MCF 10A (cell line): ENCODE measurements around the gene IQSEC1. TPM values are rescaled to one million over a fixed set of nuclear protein-coding genes. Genes with fewer than 3 reads are reported as not detected.

Experiments used
- BruUV-seq: library from RNA; stranded (reverse); fragments of 400-500 nt; replicated peaks from 2 replicates; lab custom pipeline; 2021; lab: Mats Ljungman, UMichigan
- CTCF ChIA-PET: fragments of 300-600 bp; sonication (Branson Sonifier 250); formaldehyde crosslinking; extraction: SDS; loops from one replicate; lab custom pipeline; 2021; ENCODE audit warnings: antibody characterized with exemption, inconsistent platforms; lab: Yijun Ruan, JAX
- POLR2A ChIA-PET: fragments of 300-600, 350-650 bp; sonication (Branson Sonifier 250); formaldehyde crosslinking; extraction: SDS; loops from one replicate; lab custom pipeline; 2020; ENCODE audit warnings: antibody characterized with exemption, inconsistent platforms; lab: Yijun Ruan, JAX
- DNase-seq: peaks from one replicate; pipeline ENCODE4 v3.0.0-alpha.2; 2018; ENCODE audit not compliant: unreplicated experiment
- H3K27ac Mint-ChIP-seq: one replicate; pipeline ENCODE4 v1.8.0; 2022; ENCODE audit warnings: mild to moderate bottlenecking, low read depth, mixed read lengths; ENCODE audit not compliant: unreplicated experiment
- H3K27me3 Mint-ChIP-seq: one replicate; pipeline ENCODE4 v1.8.0; 2022; ENCODE audit warnings: mixed read lengths; ENCODE audit not compliant: insufficient read depth, unreplicated experiment
- H3K36me3 Mint-ChIP-seq: one replicate; pipeline ENCODE4 v1.8.0; 2022; ENCODE audit warnings: mild to moderate bottlenecking, moderate library complexity, mixed read lengths; ENCODE audit not compliant: insufficient read depth, unreplicated experiment
- H3K4me1 Mint-ChIP-seq: one replicate; pipeline ENCODE4 v1.8.0; 2022; ENCODE audit warnings: mixed read lengths; ENCODE audit not compliant: insufficient read depth, unreplicated experiment
- H3K4me3 Mint-ChIP-seq: one replicate; pipeline ENCODE4 v1.8.0; 2022; ENCODE audit warnings: mild to moderate bottlenecking, moderate library complexity, mixed read lengths; ENCODE audit not compliant: unreplicated experiment
- H3K9me3 Mint-ChIP-seq: one replicate; pipeline ENCODE4 v1.8.0; 2022; ENCODE audit warnings: mixed read lengths; ENCODE audit not compliant: unreplicated experiment
- intact Hi-C: fragments of 100-400 bp; cut with micrococcal nuclease; formaldehyde crosslinking; loops from 2 replicates; pipeline ENCODE4 v1.14.1; 2022
- total RNA-seq: library from RNA; stranded (reverse); gene quantifications from 2 replicates; pipeline ENCODE4 v1.2.3, GENCODE V29; 2022
- TF ChIP-seq, protein P1 (sequence below): fragments of 200-600 bp; IDR thresholded peaks from one replicate; pipeline ENCODE4 v1.8.0; 2022; ENCODE audit warnings: antibody characterized with exemption, mild to moderate bottlenecking; ENCODE audit not compliant: unreplicated experiment

The IQSEC1 gene
- total RNA-seq, 1 experiment from 2014 or later, result 18.7 TPM

DNA sequence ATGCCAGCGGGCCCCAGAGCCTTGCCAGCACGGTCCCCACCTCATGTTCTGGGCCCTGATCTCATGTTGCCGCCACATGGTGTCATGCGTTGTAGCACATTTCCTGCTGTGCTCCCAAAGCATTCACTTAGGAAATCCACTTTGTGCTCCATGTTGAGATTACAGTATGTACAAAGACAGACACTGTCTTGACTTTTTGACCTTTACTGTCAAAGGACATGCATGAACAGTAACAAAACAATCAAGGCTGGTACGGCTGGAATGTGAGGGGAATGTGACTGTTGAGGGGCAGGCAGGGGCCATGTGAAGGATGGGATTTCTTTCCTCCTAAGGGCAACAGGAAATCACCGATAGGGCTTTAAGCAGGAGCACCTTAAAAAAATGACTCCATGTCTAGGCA is 178.6 kb downstream of the IQSEC1 start:
- BruUV-seq, result no TSS peak
- TF ChIP-seq, protein P1, sequence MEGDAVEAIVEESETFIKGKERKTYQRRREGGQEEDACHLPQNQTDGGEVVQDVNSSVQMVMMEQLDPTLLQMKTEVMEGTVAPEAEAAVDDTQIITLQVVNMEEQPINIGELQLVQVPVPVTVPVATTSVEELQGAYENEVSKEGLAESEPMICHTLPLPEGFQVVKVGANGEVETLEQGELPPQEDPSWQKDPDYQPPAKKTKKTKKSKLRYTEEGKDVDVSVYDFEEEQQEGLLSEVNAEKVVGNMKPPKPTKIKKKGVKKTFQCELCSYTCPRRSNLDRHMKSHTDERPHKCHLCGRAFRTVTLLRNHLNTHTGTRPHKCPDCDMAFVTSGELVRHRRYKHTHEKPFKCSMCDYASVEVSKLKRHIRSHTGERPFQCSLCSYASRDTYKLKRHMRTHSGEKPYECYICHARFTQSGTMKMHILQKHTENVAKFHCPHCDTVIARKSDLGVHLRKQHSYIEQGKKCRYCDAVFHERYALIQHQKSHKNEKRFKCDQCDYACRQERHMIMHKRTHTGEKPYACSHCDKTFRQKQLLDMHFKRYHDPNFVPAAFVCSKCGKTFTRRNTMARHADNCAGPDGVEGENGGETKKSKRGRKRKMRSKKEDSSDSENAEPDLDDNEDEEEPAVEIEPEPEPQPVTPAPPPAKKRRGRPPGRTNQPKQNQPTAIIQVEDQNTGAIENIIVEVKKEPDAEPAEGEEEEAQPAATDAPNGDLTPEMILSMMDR, result no peak
- H3K27ac Mint-ChIP-seq, result no peak overlapping the region
- H3K9me3 Mint-ChIP-seq, result no peaks in the 10 kb centered on the region
- H3K27me3 Mint-ChIP-seq, result peaks cover 7% of the 10 kb centered on the region
- no peaks in the 10 kb centered on the region for H3K36me3 Mint-ChIP-seq
- ChIA-PET CTCF (interaction anchor here (1.3 to 2.4 kb wide), 3 partner anchors 27 to 101 kb away, joined by 5 to 8 read pairs (median 5); partner anchors contain the start of gene RPL32), POLR2A (no interaction called here)
- DNase-seq, result no peak
- intact Hi-C loops, result loop anchor here (5.0 kb wide), 1 partner anchor 187 kb away; no protein-coding TSS in a partner anchor
- peaks cover 10% of the 10 kb centered on the region for H3K4me1 Mint-ChIP-seq
- no peak overlapping the region for H3K4me3 Mint-ChIP-seq

DNA sequence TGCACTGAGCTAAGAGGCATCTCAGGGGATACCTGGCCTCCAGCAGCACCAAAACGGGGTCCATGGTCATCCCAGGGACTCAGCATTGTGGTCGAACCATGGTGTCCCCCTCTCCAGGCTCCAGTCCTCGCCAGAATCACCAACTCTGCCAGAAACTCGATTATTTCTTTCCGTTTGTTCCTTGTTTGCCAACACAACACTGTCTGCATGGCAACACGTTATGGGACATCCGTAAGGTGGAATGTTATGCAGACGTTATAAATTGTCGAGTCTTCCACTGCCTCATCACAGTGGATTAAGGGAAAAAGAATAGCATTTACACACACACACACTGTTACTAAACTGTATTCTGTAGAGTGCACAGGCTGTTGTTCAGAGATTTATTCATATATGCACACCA is 179.4 kb downstream of the IQSEC1 start:
- H3K4me3 Mint-ChIP-seq, result no peak overlapping the region
- peaks cover 15% of the 10 kb centered on the region for H3K27me3 Mint-ChIP-seq
- ChIA-PET CTCF (interaction anchor here (0.6 to 2.4 kb wide), 4 partner anchors 10 to 558 kb away, joined by 3 to 5 read pairs (median 3); no protein-coding TSS in a partner anchor), POLR2A (no interaction called here)
- intact Hi-C loops, result loop anchor here (2.0 to 5.0 kb wide), 2 partner anchors 187 to 409 kb away; partner anchors contain the start of gene TSEN2
- no peaks in the 10 kb centered on the region for H3K9me3 Mint-ChIP-seq
- TF ChIP-seq, protein P1, result no peak
- peaks cover 11% of the 10 kb centered on the region for H3K4me1 Mint-ChIP-seq
- no peak overlapping the region for H3K27ac Mint-ChIP-seq
- no peak for DNase-seq
- no TSS peak for BruUV-seq
- H3K36me3 Mint-ChIP-seq, result no peaks in the 10 kb centered on the region

DNA sequence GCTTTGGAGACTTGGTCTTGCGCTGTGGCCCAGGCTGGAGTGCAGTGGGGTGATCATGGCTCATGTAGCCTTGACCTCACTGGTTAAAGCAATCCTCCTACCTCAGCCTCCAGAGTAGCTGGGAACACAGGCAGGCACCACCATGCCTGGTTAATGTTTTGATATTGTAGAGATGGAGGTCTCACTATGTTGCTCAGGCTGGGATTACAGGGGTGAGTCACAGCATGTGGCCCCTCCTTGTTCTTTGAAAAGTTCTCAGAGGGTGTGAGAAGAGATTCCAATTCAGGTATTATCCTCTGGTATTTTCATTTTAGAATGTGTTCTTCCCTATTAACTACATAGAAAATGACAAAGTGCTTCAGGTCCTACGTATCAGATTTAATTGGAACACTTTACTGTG is 180.0 kb downstream of the IQSEC1 start:
- no TSS peak for BruUV-seq
- Mint-ChIP-seq H3K9me3 (no peaks in the 10 kb centered on the region), H3K4me1 (peaks cover 11% of the 10 kb centered on the region), H3K27ac (no peak overlapping the region), H3K4me3 (no peak overlapping the region), H3K36me3 (no peaks in the 10 kb centered on the region), H3K27me3 (peaks cover 21% of the 10 kb centered on the region)
- no peak for DNase-seq
- ChIA-PET CTCF (interaction anchor here (0.6 to 1.2 kb wide), 3 partner anchors 10 to 559 kb away, joined by 3 read pairs; no protein-coding TSS in a partner anchor), POLR2A (no interaction called here)
- TF ChIP-seq, protein P1, result no peak
- intact Hi-C loops, result loop anchor here (2.0 to 5.0 kb wide), 2 partner anchors 186 to 408 kb away; partner anchors contain the start of gene TSEN2

DNA sequence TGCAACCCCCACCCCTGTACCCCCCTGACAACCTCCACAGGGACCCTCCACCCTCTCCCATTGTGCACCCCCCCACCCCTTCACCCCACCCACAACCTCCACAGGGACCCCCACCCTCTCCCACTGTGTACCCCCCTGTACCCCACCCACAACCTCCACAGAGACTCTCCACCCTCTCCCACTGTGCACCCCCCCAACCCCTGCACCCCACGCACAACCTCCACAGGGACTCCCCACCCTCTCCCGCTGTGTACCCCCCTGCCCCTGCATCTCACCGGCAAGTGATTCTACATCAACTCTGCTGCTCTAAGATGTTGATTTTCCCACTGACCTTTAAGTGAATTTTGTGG is 180.4 kb downstream of the IQSEC1 start:
- H3K4me1 Mint-ChIP-seq, result peaks cover 11% of the 10 kb centered on the region
- no TSS peak for BruUV-seq
- no peak overlapping the region for H3K4me3 Mint-ChIP-seq
- DNase-seq, result no peak
- CTCF ChIA-PET, result interaction anchor here (0.6 to 3.0 kb wide), 10 partner anchors 9 to 371 kb away, joined by 3 to 27 read pairs (median 6); no protein-coding TSS in a partner anchor
- H3K27ac Mint-ChIP-seq, result no peak overlapping the region
- no peaks in the 10 kb centered on the region for H3K36me3 Mint-ChIP-seq
- TF ChIP-seq, protein P1, result no peak
- H3K27me3 Mint-ChIP-seq, result peaks cover 25% of the 10 kb centered on the region
- POLR2A ChIA-PET, result no interaction called here
- intact Hi-C loops, result loop anchor here (1.0 to 5.0 kb wide), 4 partner anchors 25 to 758 kb away; partner anchors contain the start of gene TSEN2
- no peaks in the 10 kb centered on the region for H3K9me3 Mint-ChIP-seq
